ENCODE data around the gene CYBC1. TPM values are rescaled to one million over a fixed set of nuclear protein-coding genes. Genes with fewer than 3 reads are reported as not detected.
"Not testable (repeated sequence)": the region's sequence is repeated elsewhere in the genome, so short reads cannot be mapped to it uniquely, and the experiment has no call there.

CYBC1 gene
- total and polyA plus RNA-seq, 11 donors: 17.3 to 82.1 (median 25.4) TPM

GRCh38 chr17:82414548-82415281 is 35.8 kb downstream of the CYBC1 start:
- ATAC-seq: peak; percentile 69 to 88 (median 75)
- peak; percentile 67 to 84 (median 78) for DNase-seq
- H3K36me3 ChIP-seq: peaks cover 0 to 6% (median 0%) of the 10 kb centered on the region in 9 donors
- H3K4me3 ChIP-seq: no peak overlapping the region
- intact Hi-C loops (cut with DNase I): loop anchor here (1.0 to 5.0 kb wide), 10 partner anchors 38 to 202 kb away; partner anchors contain the start of genes CCDC57 (in 1 of the 10), CYBC1 (in 1 of the 10) and UTS2R (in 1 of the 10)
- peaks cover 3 to 32% (median 20%) of the 10 kb centered on the region in 12 donors for H3K4me1 ChIP-seq
- no peaks in the 10 kb centered on the region for H3K9me3 ChIP-seq
- H3K27ac ChIP-seq: no peak overlapping the region
- 21 to 24% (median 22%) methylated on average over 36 to 38 of the region's 38 CpGs for WGBS, 4 donors
- no peaks in the 10 kb centered on the region for H3K27me3 ChIP-seq
- peak; percentile 41 to 87 (median 74) for TF ChIP-seq CTCF (IDR thresholded peaks at IDR 0.05)
- TF ChIP-seq POLR2A (IDR thresholded peaks at IDR 0.05): no peak

DNA sequence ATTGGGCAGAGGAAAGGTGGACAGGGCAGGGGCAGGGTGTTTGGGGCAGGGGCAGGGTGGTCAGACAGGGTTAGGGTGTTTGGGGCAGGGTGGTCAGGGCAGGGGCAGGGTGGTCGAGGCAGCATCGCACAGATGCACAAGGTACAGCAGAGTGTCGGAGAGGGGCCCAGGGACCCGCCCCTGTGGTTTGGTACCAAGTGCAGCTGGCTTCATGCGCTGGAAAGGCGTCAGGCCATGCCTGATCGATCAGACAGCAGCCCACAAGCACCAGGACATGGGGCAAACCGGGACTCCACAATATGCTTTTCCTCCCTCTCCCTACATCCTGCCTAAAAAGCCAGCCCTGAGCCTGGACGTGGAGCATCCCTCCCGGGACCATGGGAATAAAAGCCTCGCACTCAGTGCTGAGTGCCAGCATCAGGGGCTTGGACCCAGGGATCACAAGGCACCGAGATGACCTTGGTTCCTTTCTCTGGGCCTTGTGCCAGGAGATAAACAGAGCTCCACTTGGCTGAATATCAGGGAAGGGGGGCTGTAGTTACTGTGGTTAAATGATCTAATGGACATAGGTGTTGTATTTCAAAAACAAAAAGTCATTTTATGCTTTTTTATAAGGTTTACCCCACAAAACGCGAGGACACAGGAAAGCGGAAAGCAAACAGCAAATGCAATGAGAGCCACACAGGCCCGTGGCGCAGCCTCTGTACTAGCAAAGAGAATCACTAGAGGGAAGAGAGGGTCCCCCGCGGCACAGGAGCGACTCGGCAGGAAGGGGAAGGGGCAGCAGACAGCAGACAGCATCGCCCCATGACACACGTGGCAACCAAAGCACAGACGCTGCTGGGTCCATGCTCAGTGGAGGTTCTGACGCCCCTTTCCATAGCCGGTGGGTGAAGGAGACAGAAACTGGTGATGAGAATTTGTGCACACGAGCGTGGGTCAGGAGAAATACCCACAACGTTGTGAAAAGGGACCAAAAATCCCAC is 37.7 kb downstream of the CYBC1 start:
- TF ChIP-seq POLR2A (IDR thresholded peaks at IDR 0.05) (no peak), CTCF (IDR thresholded peaks at IDR 0.05) (no peak)
- H3K4me3 ChIP-seq: no peak overlapping the region

DNA sequence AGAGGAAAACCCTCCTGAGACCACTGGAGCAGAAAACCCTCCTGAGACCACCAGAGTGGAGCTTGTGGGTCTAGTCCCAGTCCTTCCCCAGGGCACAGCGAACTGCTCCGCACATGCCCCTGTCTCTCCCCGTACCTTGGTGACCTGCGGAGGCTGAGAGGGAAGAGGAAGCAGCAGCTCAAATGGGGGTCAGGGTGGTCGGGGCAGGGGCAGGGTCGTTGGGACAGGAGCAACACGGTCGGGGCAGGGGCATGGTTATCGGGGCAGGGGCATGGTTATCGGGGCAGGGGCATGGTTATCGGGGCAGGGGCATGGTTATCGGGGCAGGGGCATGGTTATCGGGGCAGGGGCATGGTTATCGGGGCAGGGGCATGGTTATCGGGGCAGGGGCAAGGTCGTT is 38.5 kb downstream of the CYBC1 start:
- ATAC-seq: not testable (repeated sequence)
- WGBS, 4 donors: 89 to 93% (median 92%) methylated on average over 16 of the region's 16 CpGs

More for the DNA sequence above, 37.7 kb downstream of the CYBC1 start:
- intact Hi-C loops (cut with DNase I): loop anchor here in 2 of 10 donors (5.0 kb wide), 3 partner anchors 41 to 201 kb away; partner anchors contain the start of genes CCDC57 (in 1 of the 2) and UTS2R (in 1 of the 2)
- no peak overlapping the region for H3K27ac ChIP-seq
- peaks cover 1 to 20% (median 10%) of the 10 kb centered on the region in 12 donors for H3K4me1 ChIP-seq
- ATAC-seq (peak in 1 of 4 donors; percentile 27), DNase-seq (peak in 2 of 5 donors; percentile 21 to 35)
- H3K36me3 ChIP-seq: peaks cover 0 to 11% (median 0%) of the 10 kb centered on the region in 9 donors
- 79 to 82% (median 80%) methylated on average over 28 to 29 of the region's 29 CpGs for WGBS, 4 donors
- H3K9me3 ChIP-seq: no peaks in the 10 kb centered on the region
- H3K27me3 ChIP-seq: no peaks in the 10 kb centered on the region

DNA sequence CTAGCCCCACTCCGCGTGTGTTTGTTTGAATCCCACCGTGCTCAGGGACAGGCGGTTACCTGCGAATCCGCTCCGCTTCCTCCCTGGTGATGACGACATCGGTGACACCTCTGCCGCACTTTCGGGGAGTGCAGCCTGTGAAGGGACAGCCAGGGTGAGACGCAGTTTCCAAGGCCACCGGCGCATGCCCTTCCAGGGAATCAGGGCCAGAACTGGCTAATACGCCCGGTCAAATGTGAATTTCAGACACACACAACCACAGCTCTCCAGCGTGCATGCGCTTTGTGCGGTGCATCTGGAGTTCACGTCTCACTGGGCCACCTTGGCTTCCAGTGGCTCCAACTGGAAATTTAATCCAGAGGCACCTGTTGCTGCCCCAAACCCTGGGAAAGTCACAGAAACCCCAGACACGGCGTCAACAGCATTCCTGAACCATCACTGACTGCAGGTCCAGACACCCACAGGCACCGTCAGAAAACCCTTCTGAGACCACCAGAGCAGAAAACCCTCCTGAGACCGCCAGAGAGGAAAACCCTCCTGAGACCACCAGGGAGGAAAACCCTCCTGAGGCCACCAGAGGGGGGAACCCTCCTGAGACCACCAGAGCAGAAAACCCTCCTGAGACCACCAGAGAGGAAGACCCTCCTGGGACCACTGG is 39.0 kb downstream of the CYBC1 start:
- TF ChIP-seq CTCF (IDR thresholded peaks at IDR 0.05) (no peak), POLR2A (IDR thresholded peaks at IDR 0.05) (no peak)
- WGBS, 4 donors: 94 to 96% (median 95%) methylated on average over 24 of the region's 24 CpGs
- peaks cover 0 to 23% (median 8%) of the 10 kb centered on the region in 12 donors for H3K4me1 ChIP-seq
- no peak overlapping the region for H3K27ac ChIP-seq
- intact Hi-C loops (cut with DNase I): loop anchor here in 2 of 10 donors (5.0 kb wide), 3 partner anchors 39 to 199 kb away; partner anchors contain the start of genes CCDC57 (in 1 of the 2) and UTS2R (in 1 of the 2)
- no peaks in the 10 kb centered on the region for H3K27me3 ChIP-seq
- ATAC-seq: no peak
- H3K36me3 ChIP-seq: peaks cover 0 to 11% (median 0%) of the 10 kb centered on the region in 9 donors
- DNase-seq: peak in 1 of 5 donors; percentile 22
- H3K4me3 ChIP-seq: no peak overlapping the region
- no peaks in the 10 kb centered on the region for H3K9me3 ChIP-seq

More for the DNA sequence above, 38.5 kb downstream of the CYBC1 start:
- not testable (repeated sequence) for H3K27ac ChIP-seq, H3K27me3 ChIP-seq, H3K9me3 ChIP-seq, H3K4me3 ChIP-seq
- Histone ChIP-seq H3K36me3 (peaks cover 0 to 11% (median 0%) of the 10 kb centered on the region in 9 donors), H3K4me1 (peaks cover 0 to 22% (median 7%) of the 10 kb centered on the region in 12 donors)
- intact Hi-C loops (cut with DNase I): loop anchor here in 2 of 10 donors (5.0 kb wide), 3 partner anchors 40 to 200 kb away; partner anchors contain the start of genes CCDC57 (in 1 of the 2) and UTS2R (in 1 of the 2)
- DNase-seq: peak in 1 of 5 donors; percentile 11

Data from heart left ventricle (tissue), 16 donors.